Mesenteric fat pad (tissue), 1 donor: Measurements from ENCODE around the gene PIN4. TPM values are rescaled to one million over a fixed set of nuclear protein-coding genes. Genes with fewer than 3 reads are reported as not detected.
"Not testable (repeated sequence)": the region's sequence is repeated elsewhere in the genome, so short reads cannot be mapped to it uniquely, and the experiment has no call there.

Experiments used
- DNase-seq: peaks from one replicate; pipeline ENCODE4 v3.0.0-alpha.2; 2020; ENCODE audit warnings: low spot score
- total RNA-seq: library from RNA; stranded (reverse); fragmentation: NEBNext Ultra II Directional; extraction: Animal tissue kit (Norgen Biotek cat#: 25700); gene quantifications from one replicate; pipeline ENCODE4 v1.2.1, GENCODE V29; 2021
- donor health status: DM: yes; HTN: yes; CAD: no.

PIN4 gene
- total RNA-seq, 1 donor from 2014 or later = 6.8 TPM

DNA sequence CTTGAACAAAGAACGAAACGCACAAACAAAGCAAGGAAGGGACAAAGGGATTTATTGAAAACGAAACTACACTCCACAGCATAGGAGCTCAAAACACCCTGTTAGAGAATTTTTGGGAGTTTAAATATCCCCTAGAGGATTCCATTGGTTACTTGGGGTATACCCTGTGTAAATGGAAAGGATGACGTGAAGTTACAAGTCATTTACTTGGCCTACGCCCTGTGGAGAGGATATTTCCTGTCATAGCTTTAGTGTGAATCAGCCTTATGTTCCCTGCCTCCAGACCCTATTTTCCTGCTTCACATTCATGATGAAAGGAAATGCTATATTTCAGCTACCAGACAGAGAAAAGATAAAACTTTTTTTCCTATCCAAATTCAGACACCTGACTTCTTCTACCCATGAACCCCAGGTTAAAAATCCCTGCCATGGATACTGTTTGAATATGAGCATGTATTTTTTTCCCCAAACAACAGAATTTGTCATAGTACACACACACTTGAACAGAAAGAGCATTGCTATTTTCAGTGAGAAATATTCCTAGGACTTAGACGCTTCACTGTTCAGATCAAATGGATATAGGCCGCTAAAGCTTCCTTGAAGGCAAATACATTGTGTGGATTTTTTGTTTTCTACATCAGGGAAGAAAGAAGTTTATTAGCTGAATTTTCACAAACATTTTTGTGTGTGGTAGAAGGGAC, 20.4 kb downstream of the PIN4 start:
- DNase-seq = no peak

DNA sequence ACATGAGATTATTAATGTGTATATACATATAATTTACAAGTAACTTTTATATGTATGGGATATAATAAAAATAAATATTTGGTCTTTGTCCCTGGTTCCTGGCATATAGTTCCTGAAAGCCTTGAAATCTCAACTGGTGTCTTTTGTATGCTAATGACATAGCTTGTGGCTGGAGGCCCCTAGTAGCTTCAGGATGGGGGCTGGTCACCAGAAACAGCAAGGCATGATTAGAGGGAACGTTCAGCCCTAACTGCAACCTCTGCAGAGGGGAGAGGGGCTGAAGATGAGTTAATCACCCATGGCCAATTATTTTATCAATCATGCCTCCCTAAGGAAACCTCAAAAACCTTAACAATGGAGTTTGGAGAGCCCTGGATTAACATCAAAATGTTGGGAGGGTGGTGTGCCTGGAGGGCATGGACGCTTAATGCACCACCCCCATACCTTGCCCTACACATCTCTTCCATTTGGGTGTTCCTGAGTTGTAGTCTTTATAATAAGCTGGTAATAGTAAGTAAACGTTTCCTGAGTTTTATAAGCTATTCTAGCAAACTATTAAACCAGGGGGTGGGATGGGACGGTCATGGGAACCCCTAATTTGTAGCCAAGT, 21.3 kb downstream of the PIN4 start:
- no peak for DNase-seq

- no peak for DNase-seq
Measured at GRCh38 chrX:72203421-72203820, 21.9 kb downstream of the PIN4 start.

DNA sequence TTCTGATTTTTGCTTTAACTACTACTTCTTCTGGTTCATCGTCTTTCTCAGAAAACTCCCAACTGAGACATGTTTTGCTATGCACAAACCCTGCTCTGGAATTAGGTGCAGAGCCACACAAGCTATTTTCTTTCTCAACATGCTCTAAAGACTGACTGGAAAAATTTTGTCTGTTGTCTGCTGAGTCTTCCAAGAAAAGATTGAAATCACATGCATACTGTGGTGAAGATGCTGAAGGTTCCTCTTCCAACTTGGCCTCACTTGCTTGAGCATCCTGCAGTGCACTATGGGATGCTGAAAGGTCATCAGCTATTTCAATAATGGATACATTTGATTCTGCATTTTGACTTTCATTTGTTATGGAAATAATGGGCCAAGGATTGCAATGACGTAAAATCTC, 24.1 kb downstream of the PIN4 start:
- DNase-seq = no peak

- no peak for DNase-seq
Measured at GRCh38 chrX:72207366-72207765, 25.8 kb downstream of the PIN4 start.

DNA sequence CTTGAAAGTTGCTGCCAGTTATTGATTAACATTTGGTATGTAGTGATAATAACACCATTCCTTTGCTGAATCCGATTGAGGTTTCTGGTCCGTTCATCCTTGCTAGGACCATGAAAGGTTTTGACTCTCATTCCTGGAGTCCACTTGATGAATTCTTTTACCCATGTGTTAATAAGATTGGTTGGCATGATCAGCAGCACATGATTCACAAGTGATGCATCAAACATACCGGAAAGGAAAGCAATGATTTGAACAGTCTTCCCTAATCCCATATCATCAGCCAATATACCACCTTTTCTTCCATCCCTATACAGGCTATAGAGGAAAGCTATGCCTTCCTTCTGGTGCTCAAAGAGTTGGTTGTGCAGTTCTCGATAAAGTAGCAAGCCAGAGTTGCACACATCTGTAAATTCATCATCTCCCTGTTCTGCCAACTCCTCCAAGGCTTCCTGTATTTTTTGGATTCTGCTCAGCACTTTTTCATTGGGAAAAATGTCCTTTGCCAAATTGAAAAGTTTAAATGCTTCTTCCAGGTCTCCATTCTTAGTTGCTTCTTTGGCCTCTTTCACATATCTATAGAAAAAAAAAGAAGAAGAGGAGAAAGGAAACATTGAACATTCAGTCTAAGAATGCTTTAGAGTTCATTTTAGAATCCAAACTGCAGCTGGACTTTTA, 26.7 kb downstream of the PIN4 start:
- DNase-seq = no peak

DNA sequence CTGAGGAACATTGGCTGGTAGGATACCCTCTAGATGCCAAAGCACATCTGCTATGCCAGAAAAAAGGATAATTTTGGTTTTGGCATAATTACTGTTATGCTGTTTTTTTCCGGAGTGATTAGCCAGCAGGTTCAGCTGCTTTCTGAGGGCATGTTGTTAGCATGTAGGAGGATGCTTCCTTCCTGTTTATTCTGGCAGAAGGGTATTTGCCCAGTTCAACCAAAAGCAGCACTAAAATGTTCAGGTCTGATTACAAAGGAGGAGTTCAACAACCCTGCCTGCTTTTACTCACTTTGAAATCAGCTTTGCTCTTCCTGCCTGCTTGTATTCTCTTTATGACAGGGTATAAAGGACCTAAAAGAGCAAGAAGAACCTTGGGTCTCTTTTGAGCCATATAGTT, 35.4 kb downstream of the PIN4 start:
- DNase-seq = no peak

DNA sequence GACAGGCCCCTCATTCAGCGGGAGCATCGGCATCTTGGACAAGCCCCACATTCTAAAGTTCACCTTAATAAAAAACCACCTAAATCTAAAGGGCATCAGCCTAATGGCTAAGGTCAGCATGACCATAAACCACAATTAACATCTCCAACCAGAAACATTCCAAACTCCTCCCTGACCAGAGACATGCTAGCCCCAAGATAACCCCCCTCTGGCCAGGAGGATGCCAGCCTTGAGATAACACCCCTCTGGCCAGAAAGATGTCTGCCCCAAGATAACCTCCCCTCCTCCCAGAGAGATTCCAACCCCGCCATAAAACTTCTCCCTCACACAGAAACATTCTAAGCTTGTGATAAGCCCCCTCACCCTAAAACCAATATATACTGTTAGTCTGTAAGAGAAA, 38.8 kb downstream of the PIN4 start:
- DNase-seq = not testable (repeated sequence)

GRCh38 chrX:72230290-72230689, 48.7 kb downstream of the PIN4 start:
- DNase-seq = no peak

DNA sequence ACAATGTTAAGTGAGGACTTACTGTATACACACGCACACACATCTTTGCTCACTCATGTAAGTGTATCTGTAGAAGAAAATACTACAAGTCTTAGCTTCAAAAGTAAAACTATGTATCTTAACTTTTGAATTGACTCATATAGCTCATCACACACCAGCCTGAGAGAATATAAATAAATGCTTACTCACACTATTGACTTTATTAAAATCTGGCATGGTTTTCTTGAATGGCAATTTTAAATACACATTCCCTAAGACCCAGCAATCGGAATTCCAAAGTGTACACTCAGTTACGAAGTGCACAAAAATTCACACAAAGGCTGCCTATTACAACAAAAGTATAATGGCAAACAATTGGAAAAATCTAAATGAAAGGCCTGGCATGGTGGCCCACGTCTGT, 55.3 kb downstream of the PIN4 start:
- DNase-seq = no peak

DNA sequence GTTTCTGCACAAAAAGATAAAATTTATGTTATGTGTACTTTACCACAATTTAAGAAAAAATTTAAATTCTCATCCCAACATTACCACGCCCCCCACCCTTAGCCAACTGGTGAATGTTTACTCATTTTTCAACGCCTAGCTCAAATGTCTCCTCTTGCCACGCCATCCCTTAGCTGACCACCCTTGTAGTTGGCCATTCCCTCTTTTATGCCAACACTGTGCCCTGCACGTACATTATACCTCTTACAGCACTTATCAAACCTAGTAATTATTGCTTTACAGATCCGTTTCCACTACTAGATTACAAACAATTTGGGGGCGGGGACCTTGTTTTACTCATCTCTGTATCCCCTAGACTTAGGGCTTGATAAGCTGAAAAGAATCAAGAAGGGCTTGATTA, 56.6 kb downstream of the PIN4 start:
- no peak for DNase-seq

- peak; percentile 93 for DNase-seq
Measured at GRCh38 chrX:72238721-72239475, 57.3 kb downstream of the PIN4 start, which contains the start of gene ERCC6L. ERCC6L (minus strand) TSS chrX:72239027; CDS start chrX:72238911, 116 bp downstream.

GRCh38 chrX:72240976-72241375, 59.4 kb downstream of the PIN4 start:
- no peak for DNase-seq

- no peak for DNase-seq
Measured at GRCh38 chrX:72243472-72243871, 61.9 kb downstream of the PIN4 start.

- DNase-seq = no peak
Measured at GRCh38 chrX:72245461-72246089, 64.0 kb downstream of the PIN4 start.

GRCh38 chrX:72247206-72247942, 65.8 kb downstream of the PIN4 start:
- no peak for DNase-seq
